ENCODE data around the gene ACSF3.

Gene ACSF3

GRCh38 chr16:89103156-89103555 is 9.5 kb downstream of the ACSF3 start:
- TF ChIP-seq CTCF (IDR thresholded peaks at IDR 0.05; ENCODE audit: low read depth, low read length) = no peak
- no peak overlapping the region for H3K4me3 ChIP-seq (ENCODE audit: low read depth, low read length)

- TF ChIP-seq CTCF (IDR thresholded peaks at IDR 0.05; ENCODE audit: low read depth, low read length) = no peak
- H3K4me3 ChIP-seq (ENCODE audit: low read depth, low read length) = no peak overlapping the region
These were observed 10.1 kb downstream of the ACSF3 start for GRCh38 chr16:89103781-89104180.

DNA sequence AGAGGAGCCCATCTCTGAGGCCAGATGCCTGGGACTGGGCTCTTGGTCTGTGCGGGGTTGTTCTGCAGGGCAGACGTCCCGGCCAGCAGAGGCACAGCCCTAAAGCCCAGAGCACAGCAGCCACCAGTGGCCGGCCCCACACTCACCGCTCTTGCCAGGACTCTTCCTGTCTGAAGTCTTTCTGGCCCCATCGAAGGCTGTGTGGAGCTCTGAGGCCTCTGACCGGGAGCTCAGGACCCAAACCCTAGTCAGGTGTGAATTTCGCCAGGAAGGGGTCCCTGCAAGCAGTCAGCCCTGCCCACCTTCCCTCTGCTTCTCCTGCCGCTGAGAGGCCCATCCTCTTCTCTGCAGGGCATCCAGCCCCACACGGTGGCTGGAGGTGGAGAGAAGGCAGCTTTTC is 10.7 kb downstream of the ACSF3 start:
- no peak overlapping the region for H3K4me3 ChIP-seq (ENCODE audit: low read depth, low read length)
- no peak for TF ChIP-seq CTCF (IDR thresholded peaks at IDR 0.05; ENCODE audit: low read depth, low read length)

DNA sequence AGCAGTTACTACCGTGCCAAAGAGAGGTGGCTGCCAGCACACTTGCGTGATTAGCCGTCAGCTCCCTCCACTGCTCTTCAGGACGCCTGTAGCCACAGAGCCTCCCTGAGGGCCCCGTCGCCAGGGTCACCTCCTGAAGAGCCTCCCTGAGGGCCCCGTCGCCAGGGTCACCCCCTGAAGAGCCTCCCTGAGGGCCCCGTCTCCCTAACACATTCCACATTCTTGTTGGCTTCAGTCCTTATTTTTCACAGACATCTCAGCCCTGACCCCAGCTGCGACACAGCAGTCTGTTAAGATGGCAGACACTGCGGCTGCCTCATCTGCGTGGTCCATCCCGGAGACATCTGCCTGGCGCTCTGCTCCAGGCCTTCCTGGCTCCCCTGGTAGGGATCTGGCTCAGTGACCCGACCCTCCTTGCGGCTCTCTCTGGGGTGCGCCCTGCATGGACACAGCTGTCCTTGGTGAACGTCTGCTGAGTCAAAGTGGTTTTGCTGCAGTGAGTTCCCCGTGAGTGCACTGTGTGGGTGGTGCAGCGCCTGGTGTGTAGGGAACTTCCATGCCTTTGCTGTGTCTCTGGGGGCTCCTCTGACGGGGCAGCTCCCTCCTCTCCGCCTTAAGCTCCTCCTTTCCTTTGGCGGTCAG is 11.4 kb downstream of the ACSF3 start:
- no peak overlapping the region for H3K4me3 ChIP-seq (ENCODE audit: low read depth, low read length)
- no peak for TF ChIP-seq CTCF (IDR thresholded peaks at IDR 0.05; ENCODE audit: low read depth, low read length)

GRCh38 chr16:89105599-89106151 is 12.0 kb downstream of the ACSF3 start:
- H3K4me3 ChIP-seq (ENCODE audit: low read depth, low read length) = no peak overlapping the region
- TF ChIP-seq CTCF (IDR thresholded peaks at IDR 0.05; ENCODE audit: low read depth, low read length) = no peak

GRCh38 chr16:89106533-89107202 is 13.0 kb downstream of the ACSF3 start:
- no peak overlapping the region for H3K4me3 ChIP-seq (ENCODE audit: low read depth, low read length)
- no peak for TF ChIP-seq CTCF (IDR thresholded peaks at IDR 0.05; ENCODE audit: low read depth, low read length)

DNA sequence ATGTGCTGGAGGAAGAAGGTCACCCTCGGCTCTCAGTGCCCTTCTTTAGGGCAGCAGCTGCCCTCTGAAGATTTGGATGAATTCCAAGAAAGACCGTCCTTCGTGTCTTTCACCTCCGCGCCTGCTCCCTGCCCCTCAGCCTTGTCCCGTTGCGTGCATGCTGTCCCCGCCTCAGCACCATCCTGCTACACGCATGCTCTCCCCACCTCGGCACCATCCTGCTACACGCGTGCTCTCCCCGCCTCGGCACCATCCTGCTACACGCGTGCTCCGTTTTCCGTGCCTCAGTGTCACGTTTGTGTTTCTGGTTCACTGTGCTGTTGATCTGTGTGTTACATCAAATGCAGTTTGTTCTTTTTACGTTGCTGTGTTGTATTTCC is 13.5 kb downstream of the ACSF3 start:
- no peak for TF ChIP-seq CTCF (IDR thresholded peaks at IDR 0.05; ENCODE audit: low read depth, low read length)
- H3K4me3 ChIP-seq (ENCODE audit: low read depth, low read length) = no peak overlapping the region
